Measurements from ENCODE around the gene PDPK1.

Gene PDPK1

GRCh38 chr16:2514333-2515179 is 23.3 kb upstream of the PDPK1 start:
- peaks cover 10 to 37% of the 10 kb centered on the region in 2 experiments for H3K36me3 ChIP-seq (ENCODE audit: control insufficient read depth in 1 of 2, insufficient read depth in 2 of 2, low read depth in 1 of 2, low read length in 2 of 2)
- WGBS = 3% methylated on average over 32 of the region's 63 CpGs
- no peak for DNase-seq
- H2BK5ac ChIP-seq (ENCODE audit: low read depth, low read length, poor library complexity, severe bottlenecking) = no peak overlapping the region
- H4K91ac ChIP-seq (ENCODE audit: low read length) = peak overlapping the region; percentile 94
- peak overlapping the region; percentile 99 for H2BK120ac ChIP-seq (ENCODE audit: low read depth, low read length)
- H3K4me3 ChIP-seq (ENCODE audit: insufficient read depth in 1 of 2, low read depth in 1 of 2, low read length in 2 of 2) = peak overlapping the region; percentile 95 to 96
- H3K9ac ChIP-seq (ENCODE audit: low read length) = peak overlapping the region; percentile 96
- H3K4me1 ChIP-seq (ENCODE audit: control insufficient read depth, insufficient read depth, low read depth, low read length) = peaks cover 73% of the 10 kb centered on the region
- no peaks in the 10 kb centered on the region for H3K9me3 ChIP-seq (ENCODE audit: control insufficient read depth, low read length)
- H4K8ac ChIP-seq (ENCODE audit: low read length) = peak overlapping the region; percentile 94
- H2BK12ac ChIP-seq (ENCODE audit: low read length in 2 of 2) = peak overlapping the region in 1 of 2 experiments; percentile 11
- H3K18ac ChIP-seq (ENCODE audit: low read depth in 1 of 2, low read length in 2 of 2) = peak overlapping the region; percentile 97 to 98
- peak overlapping the region; percentile 14 for H3K27ac ChIP-seq (ENCODE audit: low read length, poor library complexity, severe bottlenecking)
- no peaks in the 10 kb centered on the region for H3K27me3 ChIP-seq (ENCODE audit: control insufficient read depth in 1 of 2, insufficient read depth in 1 of 2, low read length in 2 of 2)
- H3K14ac ChIP-seq (ENCODE audit: low read length in 2 of 2) = peak overlapping the region in 1 of 2 experiments; percentile 78
- peak overlapping the region in 1 of 2 experiments; percentile 66 for H3K23ac ChIP-seq (ENCODE audit: low read length in 2 of 2)
- peak overlapping the region; percentile 36 for H2BK15ac ChIP-seq (ENCODE audit: low read depth, poor library complexity, severe bottlenecking)
- peak overlapping the region; percentile 91 to 95 for H3K4ac ChIP-seq (ENCODE audit: low read depth in 1 of 2, low read length in 2 of 2)
- H3K79me1 ChIP-seq (replicated peaks; ENCODE audit: low read length, poor library complexity, severe bottlenecking) = peaks cover 5% of the 10 kb centered on the region
- H2AFZ ChIP-seq (ENCODE audit: low read depth, low read length) = no peak overlapping the region
- H2AK5ac ChIP-seq (ENCODE audit: low read length, severe bottlenecking) = no peak overlapping the region
- H3K4me2 ChIP-seq (ENCODE audit: low read length, poor library complexity, severe bottlenecking) = peak overlapping the region; percentile 68

GRCh38 chr16:2515180-2515851 is 22.5 kb upstream of the PDPK1 start:
- Histone ChIP-seq H3K4ac (ENCODE audit: low read depth in 1 of 2, low read length in 2 of 2) (peak overlapping the region in 1 of 2 experiments; percentile 35), H4K8ac (ENCODE audit: low read length) (no peak overlapping the region), H2BK15ac (ENCODE audit: low read depth, poor library complexity, severe bottlenecking) (no peak overlapping the region), H3K23ac (ENCODE audit: low read length in 2 of 2) (no peak overlapping the region), H3K27ac (ENCODE audit: low read length, poor library complexity, severe bottlenecking) (peak overlapping the region; percentile 29), H2BK5ac (ENCODE audit: low read depth, low read length, poor library complexity, severe bottlenecking) (no peak overlapping the region), H3K9ac (ENCODE audit: low read length) (peak overlapping the region; percentile 96), H3K9me3 (ENCODE audit: control insufficient read depth, low read length) (no peaks in the 10 kb centered on the region), H2BK120ac (ENCODE audit: low read depth, low read length) (no peak overlapping the region), H3K4me2 (ENCODE audit: low read length, poor library complexity, severe bottlenecking) (peak overlapping the region; percentile 68), H3K36me3 (ENCODE audit: control insufficient read depth in 1 of 2, insufficient read depth in 2 of 2, low read depth in 1 of 2, low read length in 2 of 2) (peaks cover 12 to 41% of the 10 kb centered on the region in 2 experiments), H3K14ac (ENCODE audit: low read length in 2 of 2) (no peak overlapping the region), H3K18ac (ENCODE audit: low read depth in 1 of 2, low read length in 2 of 2) (no peak overlapping the region), H3K27me3 (ENCODE audit: control insufficient read depth in 1 of 2, insufficient read depth in 1 of 2, low read length in 2 of 2) (no peaks in the 10 kb centered on the region), H2AFZ (ENCODE audit: low read depth, low read length) (no peak overlapping the region), H2BK12ac (ENCODE audit: low read length in 2 of 2) (no peak overlapping the region), H3K4me1 (ENCODE audit: control insufficient read depth, insufficient read depth, low read depth, low read length) (peaks cover 72% of the 10 kb centered on the region), H2AK5ac (ENCODE audit: low read length, severe bottlenecking) (no peak overlapping the region), H3K79me1 (replicated peaks; ENCODE audit: low read length, poor library complexity, severe bottlenecking) (peaks cover 2% of the 10 kb centered on the region), H4K91ac (ENCODE audit: low read length) (no peak overlapping the region), H3K4me3 (ENCODE audit: insufficient read depth in 1 of 2, low read depth in 1 of 2, low read length in 2 of 2) (peak overlapping the region; percentile 95 to 96)
- 68% methylated on average over 12 of the region's 14 CpGs for WGBS
- peak; percentile 38 for DNase-seq

- H3K27me3 ChIP-seq (ENCODE audit: control insufficient read depth in 1 of 2, insufficient read depth in 1 of 2, low read length in 2 of 2) = no peaks in the 10 kb centered on the region
Measured at GRCh38 chr16:2516391-2517240, 21.2 kb upstream of the PDPK1 start.

More at GRCh38 chr16:2516391-2517240, 21.2 kb upstream of the PDPK1 start:
- DNase-seq = peak; percentile 46
- Histone ChIP-seq H3K4ac (ENCODE audit: low read depth in 1 of 2, low read length in 2 of 2) (no peak overlapping the region), H3K23ac (ENCODE audit: low read length in 2 of 2) (no peak overlapping the region), H4K91ac (ENCODE audit: low read length) (no peak overlapping the region), H3K27ac (ENCODE audit: low read length, poor library complexity, severe bottlenecking) (no peak overlapping the region), H4K8ac (ENCODE audit: low read length) (no peak overlapping the region), H2AK5ac (ENCODE audit: low read length, severe bottlenecking) (no peak overlapping the region), H3K4me3 (ENCODE audit: insufficient read depth in 1 of 2, low read depth in 1 of 2, low read length in 2 of 2) (peak overlapping the region in 1 of 2 experiments; percentile 96), H2BK5ac (ENCODE audit: low read depth, low read length, poor library complexity, severe bottlenecking) (no peak overlapping the region), H2BK120ac (ENCODE audit: low read depth, low read length) (no peak overlapping the region), H3K79me1 (replicated peaks; ENCODE audit: low read length, poor library complexity, severe bottlenecking) (peaks cover 2% of the 10 kb centered on the region), H3K9me3 (ENCODE audit: control insufficient read depth, low read length) (no peaks in the 10 kb centered on the region), H3K14ac (ENCODE audit: low read length in 2 of 2) (no peak overlapping the region), H3K9ac (ENCODE audit: low read length) (peak overlapping the region; percentile 96), H3K36me3 (ENCODE audit: control insufficient read depth in 1 of 2, insufficient read depth in 2 of 2, low read depth in 1 of 2, low read length in 2 of 2) (peaks cover 16 to 48% of the 10 kb centered on the region in 2 experiments), H2AFZ (ENCODE audit: low read depth, low read length) (no peak overlapping the region), H2BK12ac (ENCODE audit: low read length in 2 of 2) (no peak overlapping the region), H3K4me1 (ENCODE audit: control insufficient read depth, insufficient read depth, low read depth, low read length) (peaks cover 74% of the 10 kb centered on the region), H3K4me2 (ENCODE audit: low read length, poor library complexity, severe bottlenecking) (peak overlapping the region; percentile 35), H3K18ac (ENCODE audit: low read depth in 1 of 2, low read length in 2 of 2) (no peak overlapping the region), H2BK15ac (ENCODE audit: low read depth, poor library complexity, severe bottlenecking) (no peak overlapping the region)
- 90% methylated on average over 11 of the region's 11 CpGs for WGBS
